Loucy (cell line): ENCODE data around the gene SPATS2.

Experiments
- CTCF ChIP-seq: fragments of 200-600 bp; sonication (generic); conservative IDR thresholded peaks from 2 replicates; pipeline ENCODE4 v1.5.1; 2014; ENCODE audit warnings: mild to moderate bottlenecking, antibody characterized with exemption, low read length
- EZH2phosphoT487 ChIP-seq: fragments of 200-600 bp; IDR thresholded peaks from 2 replicates; pipeline ENCODE4 v1.6.1; 2018; ENCODE audit warnings: antibody characterized with exemption, mild to moderate bottlenecking, moderate library complexity, borderline replicate concordance

DNA sequence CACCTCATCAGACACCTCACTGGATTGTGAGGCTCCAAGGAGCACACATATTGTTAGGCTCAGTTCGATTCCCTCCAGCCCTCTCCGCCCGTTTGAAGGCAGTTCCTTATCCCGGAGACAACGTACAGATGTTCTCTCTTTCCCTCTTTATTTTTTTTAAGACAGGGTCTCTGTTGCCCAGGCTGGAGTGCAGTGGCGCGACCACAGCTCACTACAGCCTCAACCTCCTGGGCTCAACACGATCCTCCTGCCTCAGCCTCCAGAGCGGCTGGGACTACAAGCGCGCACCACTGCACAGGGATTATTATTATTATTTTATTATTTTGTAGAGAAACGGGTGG is 44.9 kb upstream of the SPATS2 start:
- no peak for TF ChIP-seq CTCF
- TF ChIP-seq EZH2phosphoT487: no peak
